ENCODE results near the gene RPF1. TPM values are rescaled to one million over a fixed set of nuclear protein-coding genes. Genes with fewer than 3 reads are reported as not detected.

RPF1 gene
- total RNA-seq, 2 experiments from 2014 or later: 65.2 to 68.3 TPM

DNA sequence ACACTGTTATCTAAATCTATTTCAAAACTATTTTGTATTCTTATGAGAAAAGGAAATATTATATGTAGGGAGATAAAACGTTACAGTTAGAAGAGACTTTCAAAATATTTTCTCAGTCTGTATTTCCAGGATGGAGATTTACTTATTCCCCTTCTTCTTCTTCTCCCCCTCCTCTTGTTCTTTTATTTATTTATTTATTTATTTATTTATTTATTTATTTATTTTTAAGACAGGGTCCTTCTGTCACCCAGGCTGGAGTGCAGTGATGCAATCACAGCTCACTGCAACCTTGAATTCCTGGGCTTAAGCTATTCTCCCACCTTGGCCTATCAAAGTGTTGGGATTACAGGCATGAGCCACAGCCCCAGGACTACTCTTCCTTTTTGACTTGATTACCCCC, 2.8 kb upstream of the RPF1 start:
- Mint-ChIP-seq H3K36me3 (peaks cover 21% of the 10 kb centered on the region), H3K4me3 (no peak overlapping the region), H3K9me3 (peaks cover 8% of the 10 kb centered on the region), H3K27me3 (peaks cover 44% of the 10 kb centered on the region), H3K27ac (no peak overlapping the region), H3K4me1 (peaks cover 13% of the 10 kb centered on the region)
- no peak for DNase-seq

DNA sequence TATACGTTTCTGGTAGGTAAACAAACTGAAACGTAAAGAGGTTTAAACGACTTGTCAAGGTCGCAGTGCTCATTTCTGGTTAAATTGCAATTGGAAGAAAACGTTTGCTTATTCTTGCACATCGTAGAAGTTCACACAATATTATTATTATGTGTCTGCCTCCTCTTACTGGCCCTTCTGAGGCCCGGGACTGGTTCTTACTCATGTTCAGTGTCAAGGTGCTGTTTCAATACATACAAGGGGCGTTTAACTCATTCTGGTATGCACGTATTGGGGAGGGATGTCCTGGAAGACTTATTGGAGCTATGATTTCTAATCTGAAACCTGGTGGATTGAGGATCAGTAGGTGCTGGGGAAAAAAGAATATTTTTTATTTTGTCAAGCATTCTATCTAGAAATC, 932 bp downstream of the RPF1 start:
- no peak for DNase-seq
- H3K36me3 Mint-ChIP-seq: peaks cover 39% of the 10 kb centered on the region
- H3K4me3 Mint-ChIP-seq: peak overlapping the region; percentile 98
- peak overlapping the region; percentile 99 for H3K27ac Mint-ChIP-seq
- H3K9me3 Mint-ChIP-seq: peaks cover 8% of the 10 kb centered on the region
- peaks cover 29% of the 10 kb centered on the region for H3K4me1 Mint-ChIP-seq
- H3K27me3 Mint-ChIP-seq: peaks cover 16% of the 10 kb centered on the region

- H3K9me3 Mint-ChIP-seq: peaks cover 8% of the 10 kb centered on the region
- H3K4me3 Mint-ChIP-seq: peak overlapping the region; percentile 48
- peaks cover 12% of the 10 kb centered on the region for H3K27me3 Mint-ChIP-seq
- DNase-seq: no peak
- peaks cover 29% of the 10 kb centered on the region for H3K4me1 Mint-ChIP-seq
- peaks cover 46% of the 10 kb centered on the region for H3K36me3 Mint-ChIP-seq
- H3K27ac Mint-ChIP-seq: no peak overlapping the region
Measured at GRCh38 chr1:84480650-84481049, 1.6 kb downstream of the RPF1 start.

- H3K36me3 Mint-ChIP-seq: peaks cover 52% of the 10 kb centered on the region
- peaks cover 13% of the 10 kb centered on the region for H3K9me3 Mint-ChIP-seq
- peaks cover 9% of the 10 kb centered on the region for H3K27me3 Mint-ChIP-seq
- H3K4me1 Mint-ChIP-seq: peaks cover 34% of the 10 kb centered on the region
- H3K27ac Mint-ChIP-seq: no peak overlapping the region
- peak overlapping the region; percentile 59 for H3K4me3 Mint-ChIP-seq
- DNase-seq: no peak
Measured at GRCh38 chr1:84481317-84481716, 2.3 kb downstream of the RPF1 start.

GRCh38 chr1:84488107-84488506, 9.0 kb downstream of the RPF1 start:
- no peak overlapping the region for H3K4me3 Mint-ChIP-seq
- peaks cover 32% of the 10 kb centered on the region for H3K36me3 Mint-ChIP-seq
- peaks cover 22% of the 10 kb centered on the region for H3K4me1 Mint-ChIP-seq
- no peak overlapping the region for H3K27ac Mint-ChIP-seq
- H3K9me3 Mint-ChIP-seq: peaks cover 5% of the 10 kb centered on the region
- DNase-seq: no peak
- H3K27me3 Mint-ChIP-seq: no peaks in the 10 kb centered on the region

- Mint-ChIP-seq H3K27ac (no peak overlapping the region), H3K27me3 (no peaks in the 10 kb centered on the region), H3K9me3 (peaks cover 5% of the 10 kb centered on the region), H3K4me1 (peaks cover 24% of the 10 kb centered on the region), H3K36me3 (peaks cover 29% of the 10 kb centered on the region), H3K4me3 (no peak overlapping the region)
- no peak for DNase-seq
Measured at GRCh38 chr1:84489766-84490165, 10.7 kb downstream of the RPF1 start.

GRCh38 chr1:84492726-84493125, 13.7 kb downstream of the RPF1 start:
- peaks cover 19% of the 10 kb centered on the region for H3K4me1 Mint-ChIP-seq
- no peak overlapping the region for H3K4me3 Mint-ChIP-seq
- no peaks in the 10 kb centered on the region for H3K27me3 Mint-ChIP-seq
- no peak for DNase-seq
- H3K36me3 Mint-ChIP-seq: peaks cover 27% of the 10 kb centered on the region
- H3K9me3 Mint-ChIP-seq: no peaks in the 10 kb centered on the region
- H3K27ac Mint-ChIP-seq: no peak overlapping the region

GRCh38 chr1:84493747-84494146, 14.7 kb downstream of the RPF1 start:
- Mint-ChIP-seq H3K36me3 (peaks cover 35% of the 10 kb centered on the region), H3K27me3 (no peaks in the 10 kb centered on the region), H3K4me1 (peaks cover 27% of the 10 kb centered on the region), H3K4me3 (no peak overlapping the region), H3K9me3 (no peaks in the 10 kb centered on the region), H3K27ac (peak overlapping the region; percentile 16)
- DNase-seq: no peak

- Mint-ChIP-seq H3K9me3 (no peaks in the 10 kb centered on the region), H3K4me1 (peaks cover 30% of the 10 kb centered on the region), H3K27ac (no peak overlapping the region), H3K4me3 (no peak overlapping the region), H3K36me3 (peaks cover 39% of the 10 kb centered on the region), H3K27me3 (no peaks in the 10 kb centered on the region)
- no peak for DNase-seq
Measured at GRCh38 chr1:84496498-84496897, 17.4 kb downstream of the RPF1 start.

GRCh38 chr1:84497631-84498275, 18.7 kb downstream of the RPF1 start:
- no peak overlapping the region for H3K27ac Mint-ChIP-seq
- DNase-seq: no peak
- H3K4me1 Mint-ChIP-seq: peaks cover 38% of the 10 kb centered on the region
- H3K4me3 Mint-ChIP-seq: no peak overlapping the region
- H3K27me3 Mint-ChIP-seq: no peaks in the 10 kb centered on the region
- H3K36me3 Mint-ChIP-seq: peaks cover 46% of the 10 kb centered on the region
- no peaks in the 10 kb centered on the region for H3K9me3 Mint-ChIP-seq

DNA sequence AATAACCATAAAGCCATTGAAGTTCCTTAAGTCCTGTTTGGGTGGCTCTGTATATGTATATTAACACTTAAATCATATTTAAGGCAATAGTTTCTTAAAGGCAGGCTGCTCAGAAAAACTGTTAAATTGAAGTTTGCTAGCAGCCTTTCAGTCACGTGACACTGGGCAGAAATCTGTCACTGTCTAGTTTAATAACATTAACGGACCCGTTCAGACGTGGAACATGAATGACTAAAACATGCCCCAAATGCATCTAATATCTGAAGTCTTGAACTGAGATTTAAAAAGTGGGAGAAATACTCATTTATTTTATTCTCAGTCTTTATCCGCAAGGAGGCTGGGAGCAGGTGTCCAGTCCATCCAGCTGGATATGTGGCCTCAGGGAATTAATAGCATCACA, 23.9 kb downstream of the RPF1 start:
- Mint-ChIP-seq H3K27ac (no peak overlapping the region), H3K9me3 (no peaks in the 10 kb centered on the region), H3K4me3 (no peak overlapping the region), H3K27me3 (peaks cover 4% of the 10 kb centered on the region), H3K36me3 (peaks cover 42% of the 10 kb centered on the region), H3K4me1 (peaks cover 49% of the 10 kb centered on the region)
- no peak for DNase-seq

DNA sequence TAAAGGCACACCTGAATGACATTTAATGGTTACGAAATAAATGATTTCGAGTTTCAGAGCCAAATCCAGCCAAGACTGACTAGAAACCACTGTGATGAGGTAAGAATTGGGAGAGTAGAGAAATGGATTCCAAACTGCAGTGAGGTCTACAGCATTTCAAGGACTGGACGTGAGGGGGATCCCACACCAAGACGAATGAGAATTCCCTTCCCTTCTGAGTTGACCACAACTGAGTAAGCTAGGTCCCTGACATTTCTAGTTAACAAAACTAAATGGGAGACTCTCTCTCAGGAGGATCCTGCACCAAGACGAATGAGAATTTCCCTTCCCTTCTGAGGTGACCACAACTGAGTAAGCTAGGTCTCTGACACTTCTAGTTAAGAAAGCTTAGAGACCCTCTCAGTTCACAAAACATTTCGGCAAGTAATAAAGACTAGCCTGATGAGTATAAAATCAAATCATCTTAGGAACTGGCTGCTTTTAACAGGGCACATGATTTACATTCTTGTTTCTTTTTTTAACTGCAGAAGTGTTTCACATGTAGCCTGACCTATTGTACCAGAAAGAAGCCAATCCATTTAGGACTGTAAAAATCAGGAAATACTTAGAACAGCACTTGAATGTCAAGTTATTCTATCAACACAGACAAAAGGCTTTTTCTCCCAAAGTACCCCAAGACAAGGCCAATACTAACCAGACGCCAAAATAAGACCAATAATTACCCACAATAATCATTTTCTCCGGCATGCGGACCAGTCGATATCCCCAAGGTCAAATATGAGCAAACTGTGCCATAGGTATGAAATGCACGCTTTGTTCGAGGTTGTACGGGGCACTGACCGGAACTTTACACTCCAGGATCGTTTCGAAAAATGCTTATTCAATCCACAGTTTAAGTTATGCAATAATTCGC, 25.8 kb downstream of the RPF1 start:
- H3K4me1 Mint-ChIP-seq: peaks cover 40% of the 10 kb centered on the region
- H3K27me3 Mint-ChIP-seq: peaks cover 4% of the 10 kb centered on the region
- peak overlapping the region; percentile 99 for H3K27ac Mint-ChIP-seq
- peaks cover 45% of the 10 kb centered on the region for H3K36me3 Mint-ChIP-seq
- DNase-seq: no peak
- H3K9me3 Mint-ChIP-seq: peaks cover 11% of the 10 kb centered on the region
- H3K4me3 Mint-ChIP-seq: peak overlapping the region; percentile 100

DNA sequence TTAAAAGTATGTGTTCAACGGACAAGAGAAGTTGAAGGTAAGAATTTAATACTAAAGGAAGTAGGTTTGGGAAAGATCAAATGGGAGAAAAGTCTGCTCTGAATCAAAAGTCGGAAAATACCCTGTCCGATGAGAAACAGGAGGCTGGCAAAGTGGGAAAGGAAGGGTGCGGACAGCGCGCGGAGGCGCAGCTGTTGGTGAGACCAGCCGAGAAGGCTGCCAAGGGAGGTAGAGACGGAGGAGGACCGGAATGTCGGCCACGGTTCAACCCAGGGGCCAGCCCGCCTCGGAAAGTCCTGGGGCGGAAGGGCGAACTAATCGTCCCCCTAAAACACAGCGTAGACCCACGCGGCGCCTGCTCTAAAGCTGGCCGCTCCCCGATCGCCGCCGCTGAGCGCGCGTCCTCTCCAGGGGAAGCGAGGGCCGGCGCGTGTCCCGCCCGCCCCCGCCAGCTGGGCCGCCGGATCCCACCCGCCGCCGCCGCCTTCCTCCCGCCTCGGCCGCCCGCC, 26.5 kb downstream of the RPF1 start:
- H3K4me1 Mint-ChIP-seq: peaks cover 38% of the 10 kb centered on the region
- H3K27me3 Mint-ChIP-seq: peaks cover 4% of the 10 kb centered on the region
- peak overlapping the region; percentile 100 for H3K4me3 Mint-ChIP-seq
- DNase-seq: no peak
- peaks cover 11% of the 10 kb centered on the region for H3K9me3 Mint-ChIP-seq
- peak overlapping the region; percentile 99 for H3K27ac Mint-ChIP-seq
- H3K36me3 Mint-ChIP-seq: peaks cover 44% of the 10 kb centered on the region

GRCh38 chr1:84506002-84506728, 27.1 kb downstream of the RPF1 start, which contains the start of the genes GNG5 and SPATA1:
GNG5 (minus strand) TSS chr1:84506581; CDS start chr1:84506091, 490 bp downstream.
SPATA1 (plus strand) TSS chr1:84506386; CDS start chr1:84516360, 9,974 bp downstream.
- peaks cover 4% of the 10 kb centered on the region for H3K27me3 Mint-ChIP-seq
- peaks cover 43% of the 10 kb centered on the region for H3K36me3 Mint-ChIP-seq

More at GRCh38 chr1:84506002-84506728, 27.1 kb downstream of the RPF1 start, which contains the start of the genes GNG5 and SPATA1:
- Mint-ChIP-seq H3K9me3 (peaks cover 11% of the 10 kb centered on the region), H3K4me1 (peaks cover 35% of the 10 kb centered on the region), H3K27ac (peak within 1 kb of the TSS; percentile 99), H3K4me3 (peak within 1 kb of the TSS; percentile 100)
- peak; percentile 98 for DNase-seq

Data from activated naive CD8-positive, alpha-beta T cell treated with anti-CD3 and anti-CD28 coated beads for 36 hours (primary cell).